ENCODE data around the gene LFNG.
A peak's percentile ranks its signal among the peaks of the same experiment; 100 is the strongest.
"Not testable (repeated sequence)": the region's sequence is repeated elsewhere in the genome, so short reads cannot be mapped to it uniquely, and the experiment has no call there.

Gene LFNG

DNA sequence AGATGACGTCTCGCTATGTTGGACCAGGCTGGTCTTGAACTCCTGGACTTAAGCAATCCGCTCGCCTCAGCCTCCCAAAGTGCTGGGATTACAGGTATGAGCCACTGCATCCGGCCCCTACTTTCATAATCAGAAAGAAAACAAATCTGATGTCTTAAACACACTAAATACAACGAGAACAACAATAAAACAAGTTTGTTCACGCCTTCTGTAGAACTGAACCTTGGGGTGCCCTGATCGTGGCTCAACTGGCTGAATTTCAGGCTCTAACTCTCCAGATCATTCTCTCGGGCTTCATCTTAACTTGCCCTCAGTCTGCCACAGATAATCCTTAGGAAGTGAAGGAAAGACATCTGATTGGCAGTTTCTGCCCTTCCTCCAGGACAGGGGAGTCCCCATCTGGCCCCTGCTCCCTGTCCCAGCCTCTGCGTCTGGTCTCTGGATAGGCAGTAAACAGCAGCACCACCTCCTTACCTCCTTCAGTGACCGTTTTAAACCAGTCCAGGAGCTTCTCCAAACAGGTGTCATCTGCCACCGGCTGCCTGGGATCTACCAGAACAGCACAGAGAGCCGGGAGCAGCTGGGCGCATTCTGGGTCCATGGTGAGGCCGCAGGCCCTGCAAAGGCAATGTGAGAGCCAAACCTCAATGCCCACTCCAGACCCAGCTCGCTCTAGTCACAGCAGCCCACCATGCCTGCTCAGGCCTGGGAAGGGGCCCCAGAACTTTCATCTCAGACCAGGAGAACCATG lies 34.4 kb downstream of the LFNG start:
- DNase-seq, result no peak

DNA sequence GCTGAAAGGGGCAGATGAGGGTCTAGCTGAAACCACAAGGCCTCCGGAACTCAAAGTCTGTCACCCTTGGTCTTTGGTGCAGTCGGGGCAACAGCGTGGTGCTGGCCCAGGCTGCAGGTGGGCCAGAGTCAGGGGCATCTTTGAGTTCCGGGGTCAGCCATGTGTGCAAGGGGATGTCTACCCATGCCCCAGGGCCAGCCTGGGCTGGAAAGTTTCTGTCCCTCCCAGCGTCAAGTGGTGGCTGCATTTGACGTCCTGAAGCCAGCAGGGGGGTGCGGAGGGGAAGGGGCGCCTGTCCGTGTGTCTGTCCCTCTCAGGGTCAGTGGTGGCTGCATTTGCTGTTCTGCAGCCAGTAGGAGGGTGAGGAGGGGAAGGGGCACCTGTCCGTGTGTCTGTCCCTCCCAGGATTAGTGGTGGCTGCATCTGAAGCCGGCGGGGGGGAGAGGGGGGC lies 35.1 kb downstream of the LFNG start:
- no peak for DNase-seq

DNA sequence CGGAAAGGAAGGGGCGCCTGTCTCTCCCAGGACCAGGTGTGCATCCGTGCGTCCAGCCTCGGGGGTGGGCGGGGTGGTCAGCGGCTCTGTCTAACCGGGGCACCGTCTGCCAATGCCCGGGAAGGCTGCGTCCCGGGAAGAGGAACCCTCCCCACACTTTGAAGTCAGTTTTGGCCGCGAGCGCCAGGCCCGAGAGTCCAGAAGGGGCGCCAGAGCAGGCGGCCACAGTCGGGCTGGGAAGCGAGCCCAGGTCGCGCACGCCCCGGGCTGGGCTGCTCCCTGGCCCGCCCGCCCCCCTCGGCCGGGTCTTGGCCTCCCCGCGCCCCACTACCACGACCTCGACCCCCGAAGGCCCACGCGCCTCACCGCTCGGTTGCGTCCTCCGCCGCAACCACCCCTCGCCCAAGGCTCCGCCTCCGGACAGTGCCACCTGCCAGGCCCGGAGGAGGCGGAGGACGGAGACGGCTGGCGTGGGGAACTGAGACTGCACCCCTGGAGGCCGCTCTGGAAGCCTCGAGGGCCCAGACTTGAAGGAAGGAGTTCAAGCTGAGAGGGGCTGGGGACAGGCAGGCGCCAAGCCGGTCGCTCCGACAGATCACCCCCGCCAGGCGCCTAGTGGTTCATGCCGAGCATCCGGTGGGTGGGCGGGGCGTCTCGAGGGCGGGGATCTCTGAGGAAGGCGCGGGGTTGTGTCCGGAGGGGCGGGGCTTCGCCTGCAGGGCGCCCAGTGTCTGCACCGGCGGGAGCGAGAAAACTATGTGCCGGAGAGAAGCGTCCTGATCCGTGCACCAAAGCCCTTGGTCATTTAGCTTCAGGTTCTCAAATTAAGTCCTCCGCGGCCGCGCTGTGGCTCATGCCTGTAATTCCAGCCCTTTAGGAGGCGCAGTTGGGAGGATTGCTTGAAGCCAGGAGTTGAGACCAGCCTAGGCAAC lies 35.8 kb downstream of the LFNG start, which contains the start of gene BRAT1:
Gene BRAT1 (minus strand): TSS at position 404 of the 932 bp plus-strand sequence. CDS start 1,093 bp downstream, outside the sequence.
- peak; percentile 49 for DNase-seq

DNA sequence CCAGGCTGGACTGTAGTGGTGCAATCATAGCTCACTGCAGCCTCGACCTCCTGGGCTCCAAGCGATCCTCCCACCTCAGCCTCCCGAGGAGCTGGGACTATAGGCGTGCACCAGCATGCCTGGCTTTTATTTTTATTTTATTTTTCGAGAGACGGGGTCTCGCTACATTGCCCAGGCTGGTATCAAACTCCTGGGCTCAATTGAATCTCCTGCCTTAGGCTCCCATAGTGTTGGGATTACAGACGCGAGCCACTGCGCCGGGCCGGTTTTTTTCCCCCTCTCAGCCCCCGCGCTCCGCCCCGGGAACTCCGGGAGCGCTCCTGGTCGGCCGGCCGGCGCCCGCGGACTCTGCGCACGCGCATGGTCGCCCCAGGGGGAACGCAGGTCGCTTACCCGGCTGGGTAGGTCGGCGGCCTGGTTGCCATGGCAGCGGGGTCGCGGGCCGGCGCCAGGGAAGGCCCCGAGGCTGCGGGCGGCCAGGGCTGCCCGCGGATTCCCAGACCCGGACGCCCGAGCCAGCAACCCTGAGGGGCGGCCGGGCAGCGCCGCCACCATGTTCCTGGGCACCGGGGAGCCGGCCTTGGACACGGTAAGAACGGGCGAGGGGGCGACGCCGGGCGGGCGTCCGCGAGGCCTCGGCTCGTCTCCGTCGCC lies 39.2 kb downstream of the LFNG start, which contains the start of gene IQCE:
Gene IQCE (plus strand): TSS at position 351 of the 654 bp plus-strand sequence. CDS start 203 bp downstream, at position 554.
- no peak for DNase-seq

DNA sequence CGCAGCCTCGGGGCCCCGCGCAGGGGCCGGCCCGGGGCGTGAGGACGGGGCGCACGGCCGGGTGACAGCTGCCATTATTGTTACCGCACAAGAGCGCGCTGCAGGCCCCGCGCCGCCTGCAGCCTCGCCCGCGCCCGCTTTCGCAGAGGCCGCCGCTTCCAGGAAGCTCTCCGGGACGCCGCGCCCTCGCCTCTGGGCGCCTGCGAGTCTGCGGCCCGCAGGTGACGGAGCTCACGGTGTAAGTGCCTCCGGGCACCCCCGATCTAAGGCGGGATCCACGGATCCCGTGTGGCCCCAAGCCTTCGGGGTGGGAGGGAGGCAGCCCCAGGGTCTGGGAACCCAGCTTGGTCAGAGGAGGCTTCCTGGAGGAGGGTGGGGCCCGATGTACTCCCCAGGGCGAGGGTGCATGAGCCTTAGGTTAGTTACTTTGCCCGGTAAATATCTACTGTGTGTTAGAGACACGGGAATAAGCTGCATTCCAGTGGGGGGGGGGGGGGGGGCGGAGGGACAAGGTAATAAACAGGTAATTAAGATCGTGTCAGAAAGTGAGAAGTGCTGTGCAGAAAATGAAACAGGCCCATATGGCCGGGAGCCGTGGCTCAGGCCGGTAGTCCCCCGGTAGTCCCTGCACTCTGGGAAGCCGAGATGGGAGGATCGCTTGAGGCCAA lies 39.8 kb downstream of the LFNG start:
- no peak for DNase-seq

DNA sequence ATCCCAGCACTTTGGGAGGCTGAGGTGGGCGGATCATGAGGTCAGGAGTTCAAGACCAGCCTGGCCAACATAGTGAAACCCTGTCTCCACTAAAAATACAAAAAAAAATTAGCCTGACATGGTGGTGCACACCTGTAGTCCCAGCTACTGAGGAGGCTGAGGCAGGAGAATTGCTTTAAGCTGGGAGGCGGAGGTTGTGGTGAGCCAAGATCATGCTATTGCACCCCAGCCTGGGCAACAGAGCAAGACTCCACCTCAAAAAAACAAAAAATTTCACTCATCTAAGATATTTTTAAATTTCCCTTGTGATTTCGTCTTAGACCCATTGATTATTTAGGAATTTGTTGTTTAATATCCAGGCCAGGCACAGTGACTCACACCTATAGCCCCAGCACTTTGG lies 44.4 kb downstream of the LFNG start:
- not testable (repeated sequence) for DNase-seq

DNA sequence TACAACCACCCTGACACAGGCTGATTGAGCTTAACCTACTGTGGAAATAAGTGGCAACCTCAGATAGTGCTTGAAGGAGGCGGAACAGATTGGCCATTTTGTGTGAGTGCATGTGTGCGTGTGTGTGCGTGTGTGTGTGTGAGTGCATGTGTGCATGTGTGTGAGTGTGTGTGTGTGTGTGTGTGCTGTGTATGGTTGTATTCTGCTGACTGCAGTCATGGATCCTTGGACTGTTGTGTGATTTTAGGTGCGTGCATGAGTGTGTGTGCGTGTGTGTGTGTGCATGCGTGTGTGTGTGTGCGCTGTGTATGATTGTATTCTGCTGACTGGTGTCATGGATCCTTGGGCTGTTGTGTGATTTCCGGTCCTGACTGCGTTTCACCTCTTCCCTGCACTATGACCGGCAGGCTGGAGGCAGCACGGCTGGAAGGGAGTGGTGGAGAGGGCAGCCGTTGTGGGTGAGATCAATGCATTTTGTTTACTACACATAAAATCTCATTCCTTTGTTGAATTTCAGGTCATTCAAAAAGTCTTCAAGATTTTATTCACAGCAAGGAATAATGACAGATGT lies 45.5 kb downstream of the LFNG start:
- no peak for DNase-seq

DNA sequence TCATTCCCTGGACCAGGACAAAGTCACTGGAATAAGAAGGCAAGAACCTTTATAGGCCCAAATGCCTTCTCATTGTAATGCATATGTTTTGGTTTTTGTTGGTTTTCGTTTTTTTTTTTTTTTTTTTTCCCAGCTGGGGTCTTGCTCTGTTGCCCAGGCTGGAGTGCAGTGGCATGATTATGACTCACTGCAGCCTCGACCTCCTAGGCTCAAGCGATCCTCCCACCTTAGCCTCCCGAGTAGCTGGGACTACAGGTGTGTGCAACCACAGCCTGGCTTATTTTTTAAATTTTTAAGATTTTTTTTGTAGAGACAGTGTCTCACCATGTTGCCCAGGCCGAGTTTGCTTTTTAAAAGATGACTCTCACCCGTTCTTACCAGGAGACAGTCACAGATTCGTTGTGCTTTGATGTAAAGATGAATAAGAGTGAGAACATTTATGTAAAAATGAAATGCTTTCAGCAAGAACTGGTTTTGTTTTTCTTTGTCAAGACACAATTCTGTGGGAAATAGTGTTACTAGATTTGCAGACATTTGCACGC lies 46.8 kb downstream of the LFNG start:
- DNase-seq, result no peak

DNA sequence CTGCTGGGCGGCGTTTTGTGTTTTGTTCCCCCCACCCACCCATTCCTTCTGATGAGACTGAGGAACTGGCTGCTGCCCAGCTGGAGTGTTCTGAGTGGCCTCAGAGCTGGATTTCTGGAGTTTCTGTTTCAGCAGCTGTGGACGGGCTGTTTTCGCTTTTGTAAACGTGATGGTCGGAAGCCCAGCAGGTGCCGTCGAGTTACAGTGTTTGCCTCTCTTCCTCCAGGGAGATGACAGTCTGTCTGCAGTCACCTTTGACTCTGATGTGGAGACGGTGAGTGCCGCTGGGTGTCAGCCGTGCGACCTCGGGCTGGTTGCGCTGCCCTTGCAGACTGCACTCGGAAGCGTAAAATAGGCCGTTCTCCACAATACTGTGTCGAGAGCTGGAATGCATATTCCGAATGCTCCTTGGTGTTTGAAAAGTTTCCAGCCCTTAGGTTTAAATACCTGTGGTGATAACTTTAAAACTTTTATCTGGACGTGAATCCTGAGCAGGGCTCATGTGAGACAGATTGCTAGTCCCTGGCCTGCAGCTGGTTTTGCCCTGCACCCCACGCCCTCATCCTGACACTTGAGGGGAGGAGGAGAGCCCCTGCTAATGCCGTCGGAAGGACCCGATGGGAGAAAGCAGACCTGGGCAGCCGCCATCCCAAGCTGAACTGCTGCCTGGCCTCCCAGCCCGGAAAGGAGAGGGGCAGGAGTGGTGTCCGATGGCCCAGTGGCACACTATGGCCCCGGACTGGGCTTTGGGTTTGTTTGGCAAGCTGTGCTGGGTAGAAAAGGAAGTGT lies 47.5 kb downstream of the LFNG start:
- DNase-seq, result no peak

DNA sequence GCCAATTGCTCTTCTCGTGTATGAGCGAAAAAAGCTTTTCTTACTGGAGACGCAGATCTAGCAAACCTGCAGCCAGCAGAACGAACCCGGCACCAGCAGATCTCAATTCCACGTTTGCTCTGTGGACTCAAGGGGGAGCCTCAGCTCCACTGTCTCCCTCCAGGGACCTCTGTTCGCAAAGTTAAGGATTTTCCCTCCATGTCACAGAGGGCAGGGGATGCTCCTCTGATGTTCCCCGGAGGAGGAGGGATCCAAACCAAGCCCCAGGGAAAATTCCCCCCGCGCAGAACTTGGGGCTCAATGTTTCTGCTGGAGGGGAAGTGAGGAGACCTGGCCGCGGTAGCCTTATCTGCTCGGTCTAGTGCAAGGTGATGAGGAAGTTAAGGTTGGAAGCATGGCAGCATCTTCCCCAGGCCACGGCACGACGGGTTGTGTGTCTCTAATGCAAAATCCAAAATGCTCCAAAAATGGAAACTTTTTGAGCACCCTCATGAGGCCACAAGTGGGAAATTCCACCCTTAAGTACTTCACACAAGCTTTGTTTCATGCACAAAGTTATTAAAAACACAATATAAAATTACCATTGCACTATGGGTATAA lies 48.2 kb downstream of the LFNG start:
- no peak for DNase-seq

DNA sequence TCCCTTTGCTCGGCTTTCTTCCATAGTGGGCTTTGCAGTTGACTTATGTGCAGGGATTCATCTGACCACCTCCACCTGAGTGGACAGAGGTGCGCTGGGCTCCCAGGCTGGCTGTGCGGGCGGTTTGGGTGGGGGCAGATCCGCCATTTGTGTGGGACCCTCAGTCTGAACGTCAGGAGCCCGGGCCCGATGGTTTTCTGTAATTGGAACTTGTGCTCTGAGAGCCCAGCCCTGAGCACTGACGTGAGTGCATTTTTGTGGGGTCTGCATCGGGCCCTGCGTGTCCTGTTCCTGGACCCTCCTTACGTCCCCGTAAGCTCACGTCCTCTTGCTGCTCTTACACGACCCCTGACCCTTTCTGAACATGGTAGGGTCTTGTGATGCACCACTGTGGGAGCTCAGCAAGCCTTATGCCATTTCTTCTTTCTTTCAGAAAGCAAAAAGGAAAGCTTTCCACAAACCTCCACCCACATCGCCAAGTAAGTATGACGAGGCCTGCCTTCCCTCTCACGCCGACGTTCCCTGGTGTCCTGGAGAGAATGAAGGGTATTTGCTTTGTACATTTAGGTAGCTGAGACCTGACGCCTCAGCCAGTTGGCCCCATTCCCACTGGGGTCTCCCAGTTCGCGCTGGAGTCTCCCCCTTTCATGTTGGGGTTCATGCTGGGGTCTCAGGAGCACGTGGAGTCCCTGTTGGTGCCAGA lies 49.1 kb downstream of the LFNG start:
- DNase-seq, result no peak

DNA sequence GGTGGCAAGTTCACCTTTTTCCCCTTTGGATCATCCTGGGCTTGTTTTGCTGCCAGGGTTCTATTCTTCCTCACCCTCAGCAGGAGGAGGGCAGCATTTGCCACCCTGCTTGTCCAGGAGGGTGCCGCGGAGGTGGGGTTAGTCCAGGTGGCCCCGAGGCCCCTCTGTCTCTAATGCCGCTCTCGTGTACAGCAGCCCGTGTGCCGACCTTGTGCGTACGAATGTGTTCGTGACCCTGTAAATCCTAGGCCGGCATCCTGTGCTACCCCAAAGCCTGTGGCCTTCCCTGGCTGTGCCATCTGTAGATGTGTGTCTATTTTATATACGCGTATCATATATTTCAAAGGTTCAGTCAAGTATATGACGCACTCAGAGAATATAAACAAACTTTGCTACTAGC lies 49.8 kb downstream of the LFNG start:
- no peak for DNase-seq

DNA sequence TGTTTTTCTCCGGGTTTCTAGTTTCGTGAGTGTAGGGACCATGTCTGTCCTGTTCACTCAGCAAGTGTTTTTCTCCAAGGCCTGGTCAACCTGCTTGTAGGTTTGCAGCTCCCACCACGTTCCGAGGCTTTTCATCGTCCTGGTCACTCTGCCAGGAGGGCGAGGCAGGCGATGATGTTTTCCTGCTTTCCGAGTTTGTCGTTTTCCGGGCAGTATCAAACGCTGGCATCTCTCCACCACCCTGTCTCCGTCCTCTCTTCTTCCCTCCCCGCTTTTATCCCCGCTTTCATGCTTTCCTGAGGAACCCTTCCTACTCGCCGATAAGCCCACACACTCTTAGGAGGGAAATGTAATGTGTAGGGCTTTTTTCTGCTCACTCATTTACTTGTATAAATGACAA lies 50.4 kb downstream of the LFNG start:
- DNase-seq, result no peak

DNA sequence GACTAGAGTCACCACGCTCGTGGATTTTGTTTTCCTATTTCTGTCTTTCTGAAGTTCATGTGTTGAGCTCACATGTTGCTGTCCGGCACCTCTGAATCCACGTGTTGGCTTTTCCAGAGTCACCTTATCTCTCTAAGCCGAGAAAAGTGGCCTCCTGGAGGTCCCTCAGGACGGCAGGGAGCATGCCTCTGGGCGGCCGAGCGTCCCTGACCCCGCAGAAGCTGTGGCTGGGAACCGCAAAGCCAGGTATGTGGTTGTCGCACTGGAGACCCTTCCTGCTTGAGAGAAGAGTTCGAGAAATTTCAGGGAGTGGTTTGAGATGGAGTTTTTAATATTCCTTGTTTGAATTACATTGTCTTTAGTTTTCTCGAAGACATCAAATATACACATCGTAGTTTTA lies 51.8 kb downstream of the LFNG start:
- DNase-seq, result no peak

DNA sequence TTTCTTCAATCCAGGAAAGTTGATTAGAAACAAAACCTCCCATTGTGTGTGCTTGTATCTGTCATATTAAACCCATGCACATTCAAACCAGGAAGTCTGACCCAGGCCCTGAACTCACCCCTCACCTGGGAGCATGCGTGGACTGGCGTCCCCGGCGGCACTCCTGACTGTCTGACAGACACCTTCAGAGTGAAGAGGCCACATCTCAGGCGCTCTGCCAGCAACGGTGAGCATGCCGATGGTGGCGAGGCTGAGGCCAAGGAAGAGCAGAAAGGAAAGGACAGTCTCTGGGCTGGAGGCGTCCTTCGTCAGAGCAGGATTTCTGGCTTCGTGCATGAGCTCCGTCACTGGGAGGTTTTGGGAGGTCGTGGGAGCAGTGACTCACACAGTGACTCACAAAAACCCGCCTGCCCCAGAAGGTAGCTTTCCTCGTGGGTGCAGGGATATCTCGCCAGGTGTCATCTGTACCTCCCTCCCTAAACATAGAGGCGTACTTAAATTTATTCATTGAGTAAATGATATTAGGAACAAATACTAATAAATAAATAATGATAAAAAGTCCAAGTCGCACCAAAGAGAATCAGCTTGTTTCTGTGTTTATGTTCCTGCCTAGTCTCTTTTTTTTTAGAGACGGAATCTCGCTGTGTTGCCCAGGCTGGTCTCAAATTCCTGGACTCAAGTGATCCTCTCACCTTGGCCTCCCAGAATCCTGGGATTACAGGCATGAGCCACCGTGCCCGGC lies 52.7 kb downstream of the LFNG start:
- DNase-seq, result no peak

DNA sequence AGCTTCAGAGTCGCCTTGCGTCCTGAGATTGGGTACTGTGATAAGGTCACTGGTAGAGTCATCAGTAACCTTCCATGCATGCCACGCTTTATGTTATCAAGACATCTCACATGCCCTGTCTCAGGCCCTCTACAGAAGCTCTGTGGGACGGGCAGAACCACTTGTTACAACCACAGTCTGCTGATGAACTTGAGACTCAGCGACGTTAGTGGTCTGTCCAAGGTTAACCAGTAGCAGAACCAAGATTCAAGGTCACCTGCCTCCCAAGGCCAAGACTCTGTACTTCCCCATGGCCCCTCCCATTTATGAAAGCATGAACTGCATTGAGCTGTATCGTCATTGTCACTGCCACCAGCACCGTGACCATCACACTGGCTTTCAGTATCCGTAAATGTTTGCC lies 54.2 kb downstream of the LFNG start:
- no peak for DNase-seq

DNA sequence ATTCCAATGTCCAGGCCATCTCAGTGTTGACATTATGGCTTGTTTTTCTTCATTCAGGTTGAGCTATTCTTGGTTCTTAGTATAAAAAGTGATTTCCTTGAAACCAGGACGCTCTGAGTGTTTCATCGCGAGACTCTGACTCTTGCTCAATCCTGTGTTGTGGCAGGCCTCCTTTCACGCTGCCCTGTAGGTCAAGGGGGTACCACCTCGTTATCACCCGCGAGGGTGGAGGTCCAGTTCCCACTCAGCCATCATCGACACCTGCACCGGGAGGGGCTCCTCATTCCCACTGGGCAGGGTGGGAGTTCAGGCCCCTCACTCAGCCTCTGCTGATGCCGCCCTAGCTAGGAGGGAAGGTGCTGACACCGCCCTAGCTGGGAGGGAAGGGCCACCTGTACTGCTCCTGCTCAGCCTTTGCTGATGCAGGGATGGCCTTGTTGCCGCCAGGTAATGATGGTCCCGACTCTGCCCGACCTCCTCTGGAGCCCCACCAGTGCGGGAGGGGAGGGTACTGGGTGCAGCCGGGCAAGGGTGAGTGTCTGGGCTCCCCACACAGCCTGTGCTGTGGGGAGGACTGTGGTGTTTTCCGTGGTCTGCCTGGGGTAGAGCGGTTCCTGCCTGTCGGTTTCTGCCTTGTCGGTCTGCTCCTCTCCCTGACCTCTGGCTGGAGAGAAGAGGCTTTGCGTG lies 55.6 kb downstream of the LFNG start:
- DNase-seq, result no peak

DNA sequence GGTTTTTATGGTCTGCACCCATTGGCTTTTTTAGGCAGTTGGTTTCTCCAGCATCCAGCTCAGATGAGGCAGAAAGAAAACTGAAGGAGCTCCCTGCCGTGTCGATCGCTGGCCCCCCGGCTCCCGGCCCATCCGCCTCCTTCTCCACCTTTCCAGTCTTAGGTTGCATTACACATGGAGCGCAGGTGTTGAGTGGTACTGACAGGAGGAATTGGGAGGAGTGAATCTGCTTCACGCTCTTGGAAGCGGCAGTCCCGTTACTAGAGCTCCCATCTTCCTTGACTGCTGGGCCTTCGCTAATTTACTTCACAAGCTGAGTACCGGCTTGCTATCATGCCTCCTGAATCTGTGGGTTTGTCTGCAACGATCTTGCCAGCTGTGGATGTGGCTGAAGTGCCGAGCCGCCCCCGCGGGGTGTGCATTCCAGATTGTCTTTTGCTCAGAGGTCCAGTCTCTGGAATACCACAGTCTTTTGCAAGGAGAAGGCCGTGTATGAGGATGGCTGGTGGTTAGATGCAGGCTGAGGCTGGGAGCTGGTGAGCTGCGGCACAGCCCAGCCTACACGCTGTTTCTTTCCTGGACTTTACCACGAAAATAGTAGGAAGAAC lies 56.3 kb downstream of the LFNG start:
- DNase-seq, result no peak
